ENCODE measurements around the gene RND1.

Gene RND1

DNA sequence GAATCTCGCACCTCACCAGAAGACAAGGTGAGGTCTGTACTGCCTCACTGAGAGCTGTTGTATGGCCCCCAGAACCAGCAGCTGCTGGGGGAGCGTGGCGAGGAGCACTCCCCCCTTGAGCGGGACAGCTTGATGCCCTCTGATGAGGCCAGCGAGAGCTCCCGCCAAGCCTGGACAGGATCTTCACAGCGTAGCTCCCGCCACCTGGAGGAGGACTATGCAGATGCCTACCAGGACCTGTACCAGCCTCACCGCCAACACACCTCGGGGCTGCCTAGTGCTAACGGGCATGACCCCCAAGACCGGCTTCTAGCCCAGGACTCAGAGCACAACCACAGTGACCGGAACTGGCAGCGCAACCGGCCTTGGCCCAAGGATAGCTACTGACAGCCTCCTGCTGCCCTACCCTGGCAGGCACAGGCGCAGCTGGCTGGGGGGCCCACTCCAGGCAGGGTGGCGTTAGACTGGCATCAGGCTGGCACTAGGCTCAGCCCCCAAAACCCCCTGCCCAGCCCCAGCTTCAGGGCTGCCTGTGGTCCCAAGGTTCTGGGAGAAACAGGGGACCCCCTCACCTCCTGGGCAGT is 38.1 kb downstream of the RND1 start:
- DNase-seq (ENCODE audit: low spot score), result no peak

- no peak for DNase-seq (ENCODE audit: low spot score)
These were observed 38.6 kb downstream of the RND1 start for GRCh38 chr12:48827026-48827425.

- no peak for DNase-seq (ENCODE audit: low spot score)
These were observed 39.3 kb downstream of the RND1 start for GRCh38 chr12:48826209-48826855.

DNA sequence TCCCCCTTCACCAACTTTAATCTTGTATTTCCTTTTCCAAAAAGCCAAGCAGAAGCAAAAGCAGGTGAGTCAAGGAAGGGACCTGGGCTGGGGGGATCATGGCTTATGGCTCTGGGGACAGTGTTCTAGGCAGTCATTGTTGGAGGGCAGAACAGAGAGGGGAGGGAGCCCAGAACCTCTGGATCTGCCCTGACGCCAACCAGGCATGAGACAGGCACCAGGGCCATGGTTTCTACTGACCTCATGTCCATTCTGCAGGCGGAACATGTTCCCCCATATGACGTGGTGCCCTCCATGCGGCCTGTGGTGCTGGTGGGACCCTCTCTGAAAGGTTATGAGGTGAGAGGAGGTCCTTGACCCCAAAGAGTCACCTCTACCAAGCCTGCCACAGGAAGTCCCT is 40.8 kb downstream of the RND1 start:
- no peak for DNase-seq (ENCODE audit: low spot score)

- no peak for DNase-seq (ENCODE audit: low spot score)
These were observed 41.6 kb downstream of the RND1 start for GRCh38 chr12:48824112-48824511.

DNA sequence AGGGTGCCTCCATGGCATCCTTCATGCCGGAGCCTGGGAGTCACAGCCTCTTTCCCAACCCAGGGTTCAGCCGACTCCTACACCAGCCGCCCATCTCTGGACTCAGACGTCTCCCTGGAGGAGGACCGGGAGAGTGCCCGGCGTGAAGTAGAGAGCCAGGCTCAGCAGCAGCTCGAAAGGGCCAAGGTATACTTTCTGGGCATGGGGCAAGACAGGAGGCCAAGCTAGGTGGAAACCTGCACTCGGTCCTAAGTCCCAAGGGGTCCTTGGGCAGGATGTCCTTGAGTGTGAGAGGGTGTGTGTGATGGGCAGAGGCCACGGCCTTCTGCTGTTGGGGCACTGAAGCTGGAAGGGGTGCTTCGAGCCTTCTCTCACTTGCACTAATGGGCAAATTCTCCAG is 42.4 kb downstream of the RND1 start:
- DNase-seq (ENCODE audit: low spot score), result no peak

DNA sequence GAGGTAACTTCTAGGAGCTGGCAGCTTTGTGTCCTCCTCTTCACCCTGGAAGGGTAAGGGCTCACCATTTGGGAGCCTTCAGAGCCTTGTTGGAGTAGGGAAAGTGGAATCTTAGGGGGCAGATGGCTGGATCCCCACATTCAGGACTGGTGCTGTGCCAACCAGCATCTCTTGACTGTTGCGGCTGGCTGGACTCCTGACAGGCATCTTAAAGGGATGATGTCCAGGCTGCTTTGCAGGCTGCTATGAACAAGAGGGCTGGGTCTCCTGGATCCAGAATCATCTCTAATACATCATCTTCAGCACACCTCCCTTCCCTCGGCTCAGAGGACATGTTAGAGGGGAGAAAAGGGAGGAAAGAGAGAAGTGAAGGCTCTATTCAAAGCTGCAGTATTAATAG is 43.0 kb downstream of the RND1 start:
- no peak for DNase-seq (ENCODE audit: low spot score)

- no peak for DNase-seq (ENCODE audit: low spot score)
These were observed 43.5 kb downstream of the RND1 start for GRCh38 chr12:48822139-48822538.

GRCh38 chr12:48819986-48820725 is 45.5 kb downstream of the RND1 start:
- DNase-seq (ENCODE audit: low spot score), result no peak

DNA sequence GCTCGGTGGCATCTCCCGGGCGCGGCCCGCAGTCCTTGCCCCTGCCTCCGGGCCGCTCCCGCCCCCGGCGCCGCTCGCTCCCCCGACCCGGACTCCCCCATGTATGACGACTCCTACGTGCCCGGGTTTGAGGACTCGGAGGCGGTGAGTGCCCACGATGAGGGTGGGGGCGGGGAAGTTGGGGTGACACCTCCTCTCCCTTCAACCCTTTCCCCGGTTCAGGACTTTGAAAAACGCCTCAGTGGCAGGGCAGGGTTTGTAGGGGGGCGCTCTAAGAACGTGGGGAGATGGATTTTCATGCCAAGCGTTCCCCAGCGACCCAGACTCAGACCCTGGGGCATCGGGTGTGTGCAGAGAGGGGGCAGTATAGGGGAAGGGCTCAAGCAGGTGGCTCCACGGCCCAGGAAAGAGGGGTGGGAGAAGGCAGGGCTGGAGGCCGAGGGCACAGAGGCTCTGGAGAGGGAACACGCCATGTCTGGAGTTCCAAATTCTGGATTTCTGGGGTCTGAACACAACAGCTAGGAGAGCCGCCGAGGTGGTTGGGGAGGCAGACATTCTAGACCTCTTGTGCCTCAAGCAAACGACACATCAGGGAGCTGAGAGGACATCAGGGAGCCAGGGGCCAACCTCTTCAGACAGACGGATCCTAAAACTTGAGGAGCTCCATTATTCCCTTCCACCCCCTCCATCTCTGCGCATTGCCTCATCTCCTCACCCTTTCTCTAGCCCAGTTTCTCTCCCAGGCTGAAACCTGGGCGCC is 46.7 kb downstream of the RND1 start:
- DNase-seq (ENCODE audit: low spot score), result no peak

DNA sequence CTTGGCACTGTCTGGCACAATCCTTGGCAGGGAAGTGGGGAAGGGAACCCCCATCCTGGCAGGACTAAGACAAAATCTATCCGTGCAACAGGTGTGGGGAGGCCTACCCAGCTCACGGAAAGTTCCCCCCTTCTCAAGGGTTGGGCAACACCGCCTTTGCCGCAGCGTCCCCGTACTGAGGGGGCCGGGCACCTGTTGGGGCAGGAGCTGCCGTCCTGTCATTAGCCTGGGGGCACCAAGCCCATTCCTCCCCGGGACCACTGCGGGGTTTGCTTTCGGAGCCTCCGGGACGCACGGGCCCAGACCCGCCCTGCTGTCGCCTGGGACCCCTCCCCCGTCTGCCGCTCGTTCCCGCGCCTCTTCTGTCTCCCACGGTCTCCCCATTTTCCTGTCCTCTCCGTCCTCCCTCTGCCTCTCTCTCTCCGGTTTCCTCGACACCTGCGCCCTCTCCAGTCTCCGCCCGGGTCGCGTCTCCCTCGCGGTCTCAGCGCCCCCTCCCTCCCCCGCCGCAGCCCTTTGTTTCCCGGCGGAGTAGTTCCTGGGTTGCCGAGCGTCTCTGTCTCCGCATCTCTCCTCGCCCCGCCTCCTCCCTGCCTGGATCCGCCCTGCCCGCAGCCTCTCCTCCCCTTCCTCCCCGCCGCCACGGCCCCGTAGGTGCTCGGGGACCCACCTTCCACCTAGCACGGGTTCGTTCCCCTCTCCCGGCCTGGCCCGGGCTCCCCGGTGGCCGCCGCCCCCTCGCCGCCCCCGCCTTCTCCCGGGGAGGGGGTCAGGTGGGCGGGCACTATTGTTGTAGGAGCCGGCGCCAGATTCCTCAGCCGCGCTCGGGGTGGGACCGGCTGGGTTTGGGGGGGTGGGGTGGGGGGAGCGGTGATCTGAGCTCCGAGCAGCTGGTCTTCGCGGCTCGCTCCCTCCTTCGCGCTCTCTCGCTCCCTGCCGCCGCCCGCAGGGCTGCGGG is 47.5 kb downstream of the RND1 start, which contains the start of gene CACNB3:
CACNB3 (plus strand) TSS at position 624 of the 958 bp plus-strand sequence. CDS start 434 bp downstream, outside the sequence.
- peak; percentile 65 for DNase-seq (ENCODE audit: low spot score)

DNA sequence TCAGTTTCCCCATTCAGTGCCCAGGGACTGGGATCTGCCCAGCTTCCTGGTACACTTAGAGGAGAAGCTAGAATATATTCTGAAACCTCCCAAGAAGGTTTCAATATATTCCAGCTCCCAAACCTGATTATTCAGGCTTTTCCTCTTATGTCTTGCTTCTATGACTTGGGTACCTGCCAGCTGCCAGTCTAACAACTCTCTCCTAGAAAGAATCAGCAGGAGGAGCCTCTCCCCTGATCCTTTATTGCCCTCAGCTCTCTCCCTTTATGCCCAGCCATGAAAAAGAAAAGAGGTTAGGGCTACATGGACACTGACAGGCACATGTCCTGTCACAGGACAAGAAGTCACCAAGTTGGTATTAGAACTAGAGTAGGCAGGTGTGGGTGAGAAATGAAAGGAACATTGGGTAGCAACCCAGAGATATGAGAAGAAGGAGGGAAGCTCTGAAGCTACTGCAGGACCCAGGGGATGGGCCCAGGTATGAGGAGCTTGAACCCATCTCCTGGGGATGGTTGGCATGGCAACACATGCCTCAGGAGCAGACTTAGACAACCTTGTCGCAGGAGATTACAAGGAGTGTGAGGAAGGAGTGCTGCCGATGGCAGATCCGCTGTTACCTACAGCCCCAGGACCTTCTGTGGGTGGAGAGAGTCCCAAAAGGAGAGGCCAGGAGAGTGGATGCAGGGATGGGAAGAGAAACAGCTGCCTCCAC is 49.4 kb downstream of the RND1 start:
- no peak for DNase-seq (ENCODE audit: low spot score)

DNA sequence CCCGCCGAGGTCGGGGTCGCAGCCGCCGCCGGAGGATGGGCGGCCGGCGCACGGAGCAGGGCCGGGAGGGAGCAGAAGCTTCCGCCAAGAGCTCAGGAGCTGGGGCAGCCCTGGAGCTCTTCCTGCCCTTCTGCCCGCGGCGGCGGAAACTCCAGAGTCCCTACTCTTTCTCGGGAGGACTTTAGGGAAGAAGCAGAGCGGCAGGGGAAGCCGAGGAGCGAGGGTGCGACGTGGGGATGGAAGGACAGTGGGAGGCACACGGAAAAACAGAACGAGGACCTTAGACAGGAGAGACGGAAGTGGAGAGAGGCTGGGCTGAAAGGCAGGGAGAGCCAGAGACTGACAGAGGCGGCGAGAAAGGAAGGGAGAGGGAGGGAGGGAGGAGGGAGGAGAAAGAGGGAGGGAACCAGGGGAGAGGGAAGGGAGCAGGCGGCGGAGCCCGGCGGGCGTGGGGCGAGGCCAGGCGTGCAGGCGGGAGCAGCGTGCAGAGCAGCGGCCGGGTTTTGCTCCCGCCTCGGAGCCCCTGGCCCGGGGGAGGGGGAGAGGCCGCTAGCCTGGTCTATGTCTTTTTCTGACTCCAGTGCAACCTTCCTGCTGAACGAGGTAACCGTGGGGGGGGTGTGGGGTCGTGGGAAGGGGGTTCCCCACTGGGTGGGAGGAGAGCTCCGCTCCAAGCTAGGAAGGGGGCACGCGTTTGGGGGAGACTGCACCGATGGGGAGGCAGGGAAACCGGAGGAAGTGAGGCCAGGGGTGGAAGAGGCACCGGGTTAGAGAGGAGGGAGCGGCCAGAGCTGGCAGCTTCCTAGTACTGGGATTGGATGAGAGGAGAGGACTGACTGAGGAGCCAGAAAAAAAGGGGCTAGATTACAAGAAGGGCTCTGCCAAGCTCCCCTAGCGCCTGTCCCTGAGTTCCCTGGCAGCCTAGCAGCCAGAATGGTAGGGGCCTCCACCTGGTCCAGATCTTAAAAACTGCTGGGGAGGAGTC is 50.3 kb downstream of the RND1 start:
- no peak for DNase-seq (ENCODE audit: low spot score)

DNA sequence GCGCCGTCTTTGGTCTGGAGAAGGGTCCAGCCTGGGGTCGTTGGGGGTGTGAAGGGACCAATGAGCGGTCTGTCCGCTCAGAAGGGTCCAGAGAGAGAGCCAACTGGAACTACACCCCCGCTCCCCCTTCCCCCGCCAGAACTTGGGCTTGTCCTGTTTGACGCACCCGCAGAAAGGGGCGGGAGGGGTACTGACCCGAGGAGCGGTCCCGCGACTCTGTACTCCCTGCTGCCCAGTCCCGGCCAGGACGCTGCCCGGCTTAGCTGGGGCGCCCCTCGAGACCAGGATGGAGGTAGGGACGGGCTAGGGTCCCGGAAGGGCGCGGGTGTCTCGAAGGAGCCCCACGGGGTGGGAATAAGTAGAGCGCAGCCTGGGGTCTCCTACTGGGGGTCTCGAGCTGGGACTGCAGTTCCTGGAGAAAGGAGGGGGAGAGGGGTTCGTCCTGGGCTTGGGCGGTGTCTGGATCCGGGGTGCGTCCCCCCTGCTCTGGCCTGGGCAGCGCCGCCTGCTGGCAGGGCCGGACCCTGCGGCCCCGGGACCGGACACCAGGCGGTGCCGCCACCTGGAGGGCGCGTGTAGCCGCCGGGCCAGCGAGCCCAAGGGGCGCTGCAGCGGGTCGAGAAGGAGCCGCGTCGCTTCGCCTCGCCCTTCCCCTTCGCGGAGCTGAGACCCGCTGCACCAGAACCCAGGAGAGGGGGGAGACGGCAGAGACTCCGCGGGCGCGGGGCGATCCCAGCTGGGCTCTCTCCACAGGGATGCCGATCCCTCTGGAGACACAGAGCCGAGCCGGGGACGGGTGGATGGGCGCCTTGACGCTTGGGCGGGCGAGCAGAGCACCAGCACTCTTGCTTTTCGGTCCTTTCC is 51.2 kb downstream of the RND1 start:
- peak; percentile 89 for DNase-seq (ENCODE audit: low spot score)

DNA sequence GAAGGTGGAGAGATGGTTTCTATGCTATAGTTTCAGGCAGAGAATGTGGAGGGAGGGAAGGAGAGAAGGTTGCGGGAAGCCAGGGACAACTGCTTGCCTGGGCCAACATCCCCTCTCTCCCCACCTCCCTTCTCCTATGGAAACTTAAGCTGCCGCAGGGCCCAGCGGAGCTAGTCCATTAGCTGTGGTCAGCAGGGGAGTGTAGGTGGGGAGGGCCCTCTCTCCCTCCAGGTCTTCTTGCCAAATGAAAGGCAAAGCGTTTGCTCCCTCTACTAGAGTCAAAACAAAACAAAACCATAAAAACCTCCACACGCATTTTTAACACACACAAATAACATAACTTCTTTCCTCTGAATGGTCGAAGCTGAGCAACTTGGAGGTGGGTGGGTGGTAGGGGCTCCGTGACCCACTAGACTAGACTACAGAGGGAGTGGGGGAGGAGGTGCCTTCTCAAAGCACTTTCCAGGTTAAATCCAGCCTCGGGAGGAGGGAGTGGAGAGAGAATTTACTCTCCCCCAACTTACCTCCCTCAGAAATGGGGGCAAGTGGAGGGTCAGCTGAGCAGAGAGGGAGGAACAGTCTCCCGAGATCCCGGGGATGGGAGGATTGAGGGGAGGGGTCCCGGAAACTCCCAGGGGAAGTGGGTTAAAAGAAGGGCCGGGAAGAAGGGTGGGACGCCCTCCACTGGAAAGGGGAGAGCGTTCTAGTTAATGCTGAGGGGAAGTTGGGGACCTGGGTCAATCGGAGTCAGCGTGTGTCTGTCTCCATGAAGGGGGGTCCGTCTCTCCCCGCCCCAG is 52.0 kb downstream of the RND1 start:
- DNase-seq (ENCODE audit: low spot score), result no peak

GRCh38 chr12:48812389-48812788 is 53.3 kb downstream of the RND1 start:
- DNase-seq (ENCODE audit: low spot score), result no peak

DNA sequence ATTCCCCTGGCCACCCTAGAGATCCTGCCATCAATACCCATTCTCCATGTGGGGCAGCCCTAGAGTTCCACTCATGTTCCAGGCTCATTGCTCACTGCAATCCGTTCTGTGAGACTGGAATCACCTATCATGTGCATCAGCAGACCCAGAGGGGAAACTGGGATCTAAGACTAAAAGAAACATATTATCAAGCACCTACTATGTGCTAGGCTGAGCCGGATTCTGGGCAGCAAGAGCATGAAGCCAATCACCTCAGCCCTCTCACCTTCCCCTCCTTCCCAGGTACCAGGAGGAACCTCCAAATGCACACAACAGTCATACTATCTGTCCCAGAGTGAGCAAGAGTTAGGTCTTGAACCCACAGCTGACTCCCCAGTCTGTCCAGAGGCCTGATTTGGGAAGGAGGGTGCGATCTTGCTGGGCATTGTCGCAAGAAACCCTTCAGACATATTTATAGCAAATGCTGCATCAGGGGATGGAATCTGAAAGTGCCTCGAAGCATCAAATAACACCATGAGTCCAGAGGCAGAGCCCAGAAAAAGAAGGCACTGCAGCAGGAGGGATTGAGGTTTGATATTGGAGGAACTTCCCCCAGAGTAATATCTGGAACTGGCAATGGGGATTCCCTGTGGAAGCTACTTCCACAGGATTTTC is 54.1 kb downstream of the RND1 start:
- no peak for DNase-seq (ENCODE audit: low spot score)
